Measurements from ENCODE around the gene CD59.

DNA sequence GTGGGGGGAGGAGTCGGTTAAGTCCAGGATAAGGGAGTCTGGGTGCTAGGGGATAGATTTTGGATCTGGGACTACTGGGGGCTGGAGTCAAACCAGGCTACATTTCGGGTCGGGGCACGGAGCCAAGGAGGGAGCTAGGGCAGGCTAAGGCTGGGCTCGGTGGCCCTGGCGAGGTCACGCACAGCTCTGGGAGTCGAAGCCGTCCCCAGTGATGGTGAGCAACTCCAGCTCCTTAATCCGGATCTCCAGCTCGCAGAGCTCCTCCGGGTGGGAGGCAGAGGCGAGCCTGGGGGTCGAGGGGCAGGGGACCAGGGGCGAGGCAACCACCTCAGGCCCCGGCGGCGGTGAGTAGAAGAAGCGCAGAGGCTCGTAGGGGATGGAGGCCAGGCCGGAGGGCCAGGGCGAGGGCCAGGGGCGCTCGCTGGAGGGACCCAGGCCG is 36.1 kb downstream of the CD59 start:
- TF ChIP-seq CTCF (IDR thresholded peaks at IDR 0.05; ENCODE audit: insufficient read depth, low read length, poor library complexity, severe bottlenecking): no peak
- no peak for TF ChIP-seq EZH2phosphoT487 (conservative IDR thresholded peaks at IDR 0.05; ENCODE audit: low read length)
